Ishikawa (cell line): ENCODE measurements around the gene AVEN.

Source experiments
- CEBPB ChIP-seq: IDR thresholded peaks from 2 replicates; pipeline ENCODE4 v1.6.1; 2012
- CREB1 ChIP-seq: IDR thresholded peaks from 2 replicates; pipeline ENCODE4 v1.6.1; 2012; ENCODE audit warnings: low read depth
- EGR1 ChIP-seq: IDR thresholded peaks from 2 replicates; pipeline ENCODE4 v1.6.1; 2012
- EP300 ChIP-seq: IDR thresholded peaks from 2 replicates; pipeline ENCODE4 v1.6.1; 2012; ENCODE audit warnings: borderline replicate concordance
- FOXM1 ChIP-seq: IDR thresholded peaks from 2 replicates; pipeline ENCODE4 v1.6.1; 2012; ENCODE audit warnings: low read depth, borderline replicate concordance
- MAX ChIP-seq: IDR thresholded peaks from 2 replicates; pipeline ENCODE4 v1.6.1; 2012
- NFIC ChIP-seq: IDR thresholded peaks from 2 replicates; pipeline ENCODE4 v1.6.1; 2012
- RAD21 ChIP-seq: IDR thresholded peaks from 2 replicates; pipeline ENCODE4 v1.6.1; 2012; ENCODE audit warnings: low read depth
- REST ChIP-seq: IDR thresholded peaks from 2 replicates; pipeline ENCODE4 v1.6.1; 2012; ENCODE audit warnings: low read depth, mild to moderate bottlenecking
- TAF1 ChIP-seq: IDR thresholded peaks from 2 replicates; pipeline ENCODE4 v1.6.1; 2012; ENCODE audit warnings: low read depth, mild to moderate bottlenecking
- TCF12 ChIP-seq: IDR thresholded peaks from 2 replicates; pipeline ENCODE4 v1.6.1; 2012; ENCODE audit warnings: low read depth
- TEAD4 ChIP-seq: IDR thresholded peaks from 2 replicates; pipeline ENCODE4 v1.6.1; 2012
- USF1 ChIP-seq: IDR thresholded peaks from 2 replicates; pipeline ENCODE4 v1.6.1; 2012
- YY1 ChIP-seq: IDR thresholded peaks from 2 replicates; pipeline ENCODE4 v1.6.1; 2012; ENCODE audit warnings: low read depth
- ZBTB7A ChIP-seq: IDR thresholded peaks from 2 replicates; pipeline ENCODE4 v1.6.1; 2012; ENCODE audit warnings: low read depth

AVEN gene

GRCh38 chr15:33985751-33986150 is 53.3 kb downstream of the AVEN start:
- TF ChIP-seq EGR1 = no peak
- no peak for TF ChIP-seq MAX

- TF ChIP-seq MAX (no peak), RAD21 (no peak), TEAD4 (peak; percentile 60)
Observed at GRCh38 chr15:33985287-33985686, 53.7 kb downstream of the AVEN start.

- TF ChIP-seq EP300 (no peak), YY1 (no peak)
Observed at GRCh38 chr15:33982516-33982915, 56.5 kb downstream of the AVEN start.

- TF ChIP-seq CEBPB (no peak), CREB1 (no peak), REST (no peak), RAD21 (no peak), EP300 (no peak), MAX (no peak), TEAD4 (no peak), FOXM1 (no peak), TAF1 (no peak), YY1 (no peak), USF1 (no peak), ZBTB7A (no peak), EGR1 (no peak), NFIC (no peak), TCF12 (no peak)
Observed at GRCh38 chr15:33980159-33980558, 58.8 kb downstream of the AVEN start.

GRCh38 chr15:33975022-33975565 is 63.9 kb downstream of the AVEN start:
- TF ChIP-seq REST (no peak), CEBPB (no peak), NFIC (no peak), EGR1 (no peak), MAX (no peak), USF1 (no peak), EP300 (no peak), TEAD4 (no peak), TAF1 (no peak), ZBTB7A (no peak), FOXM1 (no peak), RAD21 (no peak), YY1 (no peak), TCF12 (no peak), CREB1 (no peak)

- TF ChIP-seq FOXM1 (no peak), ZBTB7A (no peak), MAX (no peak)
Observed at GRCh38 chr15:33971811-33972210, 67.2 kb downstream of the AVEN start.
